ENCODE measurements around the gene NTM.

- no peak for TF ChIP-seq CTCF (IDR thresholded peaks at IDR 0.05)
- TF ChIP-seq POLR2A (IDR thresholded peaks at IDR 0.05), result no peak
These were observed 405.8 kb downstream of the NTM start for GRCh38 chr11:131776211-131776610.

Data from esophagus squamous epithelium (tissue), 4 donors.